ENCODE data around the gene NUDT4. TPM values are rescaled to one million over a fixed set of nuclear protein-coding genes. Genes with fewer than 3 reads are reported as not detected.

Gene NUDT4
- total and polyA plus RNA-seq, 3 experiments from 2014 or later = 37.1 to 86.9 (median 83.6) TPM

DNA sequence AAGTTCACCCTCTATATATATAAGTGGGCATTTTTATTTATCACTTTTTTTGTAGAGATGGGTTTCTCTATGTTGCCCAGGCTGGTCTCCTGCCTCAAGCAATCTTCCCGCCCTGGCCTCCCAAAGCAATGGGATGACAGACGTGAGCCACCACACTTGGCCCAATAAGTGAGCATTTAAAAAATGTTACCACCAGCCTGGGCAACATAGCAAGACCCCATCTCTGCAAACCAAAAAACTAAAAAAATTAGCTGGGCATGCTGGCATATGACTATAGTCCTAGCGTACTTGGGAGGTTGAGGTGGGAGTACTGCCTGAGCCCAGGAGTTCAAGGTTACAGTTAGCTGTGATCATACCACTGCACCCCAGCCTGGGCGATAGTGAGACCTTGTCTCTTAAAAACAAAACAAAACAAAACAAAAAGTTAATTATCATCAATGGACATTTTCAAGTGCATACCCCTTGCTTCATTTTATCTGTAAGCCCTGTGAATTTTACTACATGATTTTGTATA is 40.3 kb downstream of the NUDT4 start:
- ChIA-PET CTCF (interaction anchor here (1.0 to 3.5 kb wide), 3 partner anchors 13 to 430 kb away, joined by 3 to 36 read pairs (median 4); no protein-coding TSS in a partner anchor), POLR2A (interaction anchor here (0.5 kb wide), 1 partner anchor 886 kb away, joined by 6 read pairs; no protein-coding TSS in a partner anchor)
- Histone ChIP-seq H3K4me3 (ENCODE audit: low read length) (no peak overlapping the region), H3K4me1 (ENCODE audit: insufficient read depth, low read length) (peaks cover 66% of the 10 kb centered on the region), H3K27me3 (ENCODE audit: insufficient read depth, low read length, poor library complexity, severe bottlenecking) (no peaks in the 10 kb centered on the region), H3K27ac (ENCODE audit: low read depth, low read length) (no peak overlapping the region), H3K9me3 (ENCODE audit: low read length) (no peaks in the 10 kb centered on the region), H3K36me3 (ENCODE audit: insufficient read depth, low read length) (no peaks in the 10 kb centered on the region)
- H3K9me3 Mint-ChIP-seq = no peaks in the 10 kb centered on the region
- H3K27me3 Mint-ChIP-seq = no peaks in the 10 kb centered on the region
- DNase-seq = no peak
- no peak overlapping the region for H3K27ac Mint-ChIP-seq
- peaks cover 72 to 93% (median 92%) of the 10 kb centered on the region in 3 donors for H3K4me1 Mint-ChIP-seq
- peaks cover 0 to 8% (median 3%) of the 10 kb centered on the region in 3 donors for H3K36me3 Mint-ChIP-seq
- no peak overlapping the region for H3K4me3 Mint-ChIP-seq

DNA sequence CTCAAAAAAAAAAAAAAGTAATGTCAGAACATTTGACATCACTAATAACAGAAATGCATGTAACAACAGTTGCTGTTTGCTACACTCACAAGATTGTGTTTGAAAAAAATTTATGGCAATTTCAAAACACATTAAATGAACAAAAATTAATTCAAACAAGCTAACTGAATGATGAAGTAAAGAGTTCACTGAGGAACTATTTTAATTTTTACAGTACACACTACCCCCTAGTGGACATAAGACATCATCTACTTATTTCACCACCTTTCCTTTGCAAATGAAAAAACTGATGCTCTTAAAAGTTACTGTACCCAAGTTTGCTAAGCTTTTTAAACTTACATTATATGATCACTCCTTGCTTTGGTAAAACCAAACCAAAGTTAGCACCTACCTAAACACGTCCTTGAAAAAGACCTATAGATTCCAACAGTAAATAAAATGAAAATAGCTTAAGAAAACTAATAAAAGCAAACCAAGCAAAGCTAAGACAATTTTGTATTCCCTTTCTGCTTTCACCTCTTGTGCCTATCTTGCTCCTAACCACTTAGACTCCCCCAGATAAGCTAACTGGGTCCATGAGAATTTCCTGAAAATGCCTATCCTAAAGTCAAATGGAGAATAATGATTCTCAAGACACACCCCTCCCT is 41.8 kb downstream of the NUDT4 start:
- H3K27ac ChIP-seq (ENCODE audit: low read depth, low read length) = no peak overlapping the region
- H3K9me3 Mint-ChIP-seq = no peaks in the 10 kb centered on the region
- ChIA-PET POLR2A (interaction anchor here (1.5 kb wide), 1 partner anchor 21 kb away, joined by 6 read pairs; no protein-coding TSS in a partner anchor), CTCF (interaction anchor here (0.7 to 3.9 kb wide), 25 partner anchors 8 to 682 kb away, joined by 3 to 36 read pairs (median 4); partner anchors contain the start of gene MRPL42)
- peak overlapping the region in 5 of 8 donors; percentile 27 to 80 (median 55) for H3K27ac Mint-ChIP-seq
- H3K36me3 Mint-ChIP-seq = peaks cover 0 to 3% (median 2%) of the 10 kb centered on the region in 3 donors
- peaks cover 74 to 96% (median 95%) of the 10 kb centered on the region in 3 donors for H3K4me1 Mint-ChIP-seq
- no peaks in the 10 kb centered on the region for H3K9me3 ChIP-seq (ENCODE audit: low read length)
- H3K36me3 ChIP-seq (ENCODE audit: insufficient read depth, low read length) = no peaks in the 10 kb centered on the region
- no peaks in the 10 kb centered on the region for H3K27me3 Mint-ChIP-seq
- H3K4me1 ChIP-seq (ENCODE audit: insufficient read depth, low read length) = peaks cover 69% of the 10 kb centered on the region
- H3K4me3 Mint-ChIP-seq = no peak overlapping the region
- H3K4me3 ChIP-seq (ENCODE audit: low read length) = no peak overlapping the region
- peak in 2 of 5 donors; percentile 38 to 47 for DNase-seq
- H3K27me3 ChIP-seq (ENCODE audit: insufficient read depth, low read length, poor library complexity, severe bottlenecking) = no peaks in the 10 kb centered on the region

DNA sequence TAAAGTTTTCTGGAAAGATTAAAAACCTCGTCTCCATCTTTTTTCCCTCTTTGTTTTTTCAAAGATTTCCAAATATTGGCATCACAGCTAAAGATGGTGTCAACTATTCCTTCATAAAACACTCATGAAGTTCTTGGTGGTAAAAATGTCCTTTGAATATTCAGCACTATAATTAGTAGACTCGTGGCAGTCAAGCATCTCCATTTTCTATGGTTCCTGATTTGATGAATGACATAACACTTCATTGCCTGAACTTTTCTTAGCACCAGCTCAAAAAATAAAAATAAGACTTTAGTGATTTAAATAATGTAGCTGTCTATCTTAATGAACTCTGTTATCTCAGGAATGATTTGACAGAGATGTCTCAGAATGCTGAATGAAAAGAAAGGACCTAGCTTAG is 44.3 kb downstream of the NUDT4 start:
- ChIA-PET CTCF (interaction anchor here (0.8 to 3.9 kb wide), 3 partner anchors 81 to 680 kb away, joined by 3 to 30 read pairs (median 3); no protein-coding TSS in a partner anchor), POLR2A (no interaction called here)
- DNase-seq = no peak
- H3K4me3 ChIP-seq (ENCODE audit: low read length) = no peak overlapping the region
- Mint-ChIP-seq H3K4me1 (peaks cover 77 to 95% (median 95%) of the 10 kb centered on the region in 3 donors), H3K27ac (peak overlapping the region in 2 of 8 donors; percentile 10 to 64), H3K4me3 (no peak overlapping the region), H3K9me3 (no peaks in the 10 kb centered on the region), H3K27me3 (no peaks in the 10 kb centered on the region), H3K36me3 (peaks cover 0 to 2% (median 0%) of the 10 kb centered on the region in 3 donors)
- no peak overlapping the region for H3K27ac ChIP-seq (ENCODE audit: low read depth, low read length)
- peaks cover 73% of the 10 kb centered on the region for H3K4me1 ChIP-seq (ENCODE audit: insufficient read depth, low read length)
- H3K36me3 ChIP-seq (ENCODE audit: insufficient read depth, low read length) = no peaks in the 10 kb centered on the region
- H3K9me3 ChIP-seq (ENCODE audit: low read length) = no peaks in the 10 kb centered on the region
- H3K27me3 ChIP-seq (ENCODE audit: insufficient read depth, low read length, poor library complexity, severe bottlenecking) = no peaks in the 10 kb centered on the region

DNA sequence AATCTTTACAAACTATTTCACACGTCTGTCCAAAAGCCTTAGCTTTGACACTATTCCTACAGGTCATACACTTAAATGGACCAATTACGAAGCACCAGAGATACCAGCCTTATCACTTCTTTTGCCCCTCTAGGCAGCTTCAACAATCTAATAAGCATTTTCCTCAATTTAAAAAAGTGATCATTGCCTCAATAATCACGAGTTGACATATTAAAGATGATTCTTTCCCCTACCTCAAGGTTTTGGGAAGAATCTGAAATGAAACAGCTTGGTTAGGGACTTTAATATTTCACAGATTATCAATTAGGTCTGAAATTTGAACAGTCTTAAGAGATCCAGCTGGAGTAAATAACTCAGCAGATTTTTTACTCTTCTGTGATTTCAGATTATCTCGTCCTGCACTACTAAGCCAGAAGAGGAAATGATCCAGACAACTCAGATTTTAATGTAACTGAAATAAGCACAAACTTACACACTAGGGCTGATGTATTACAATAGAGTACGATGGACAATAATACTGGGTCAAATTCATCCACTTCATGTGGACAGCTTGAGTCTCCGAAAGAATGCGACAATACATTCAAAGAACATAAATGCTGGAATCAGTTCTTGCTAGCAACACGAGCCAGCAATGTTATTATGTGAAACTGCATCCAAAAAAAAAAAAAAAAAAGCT is 48.1 kb downstream of the NUDT4 start:
- ChIA-PET CTCF (interaction anchor here (1.4 kb wide), 1 partner anchor 439 kb away, joined by 4 read pairs; no protein-coding TSS in a partner anchor), POLR2A (interaction anchor here (0.5 kb wide), 2 partner anchors 251 to 1625 kb away, joined by 3 to 4 read pairs; no protein-coding TSS in a partner anchor)
- H3K27me3 ChIP-seq (ENCODE audit: insufficient read depth, low read length, poor library complexity, severe bottlenecking) = no peaks in the 10 kb centered on the region
- Mint-ChIP-seq H3K9me3 (no peaks in the 10 kb centered on the region), H3K36me3 (peaks cover 0 to 3% (median 2%) of the 10 kb centered on the region in 3 donors), H3K27me3 (no peaks in the 10 kb centered on the region), H3K4me1 (peaks cover 79 to 95% (median 89%) of the 10 kb centered on the region in 3 donors), H3K27ac (peak overlapping the region; percentile 11 to 81 (median 48)), H3K4me3 (peak overlapping the region in 5 of 7 donors; percentile 13 to 76 (median 55))
- DNase-seq = no peak
- no peak overlapping the region for H3K27ac ChIP-seq (ENCODE audit: low read depth, low read length)
- H3K4me3 ChIP-seq (ENCODE audit: low read length) = no peak overlapping the region
- H3K4me1 ChIP-seq (ENCODE audit: insufficient read depth, low read length) = peaks cover 78% of the 10 kb centered on the region
- no peaks in the 10 kb centered on the region for H3K9me3 ChIP-seq (ENCODE audit: low read length)
- H3K36me3 ChIP-seq (ENCODE audit: insufficient read depth, low read length) = no peaks in the 10 kb centered on the region

DNA sequence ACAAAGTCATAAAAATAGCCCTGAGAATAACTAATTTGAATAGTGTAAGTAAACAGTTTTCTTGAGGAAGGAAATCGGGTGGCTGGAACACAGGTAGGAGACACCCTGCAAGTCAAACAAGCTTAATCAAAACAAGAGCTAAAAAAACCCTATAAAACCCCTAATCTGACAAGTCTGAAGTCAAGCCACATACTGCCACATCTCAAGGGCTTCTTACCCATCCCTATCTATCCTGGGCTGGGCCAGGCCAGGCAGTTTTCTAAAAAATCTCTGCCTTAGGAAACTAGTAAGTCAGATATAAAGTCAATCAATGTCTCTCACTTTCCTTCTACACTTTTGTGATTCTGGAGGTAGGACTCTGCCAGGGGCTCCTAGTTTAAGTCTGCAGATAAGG is 48.7 kb downstream of the NUDT4 start:
- Mint-ChIP-seq H3K4me3 (peak overlapping the region in 6 of 7 donors; percentile 13 to 76 (median 36)), H3K9me3 (no peaks in the 10 kb centered on the region), H3K4me1 (peaks cover 78 to 95% (median 88%) of the 10 kb centered on the region in 3 donors), H3K27ac (peak overlapping the region in 7 of 8 donors; percentile 24 to 81 (median 48)), H3K36me3 (peaks cover 0 to 4% (median 3%) of the 10 kb centered on the region in 3 donors), H3K27me3 (no peaks in the 10 kb centered on the region)
- Histone ChIP-seq H3K27me3 (ENCODE audit: insufficient read depth, low read length, poor library complexity, severe bottlenecking) (no peaks in the 10 kb centered on the region), H3K4me1 (ENCODE audit: insufficient read depth, low read length) (peaks cover 78% of the 10 kb centered on the region), H3K27ac (ENCODE audit: low read depth, low read length) (no peak overlapping the region), H3K4me3 (ENCODE audit: low read length) (no peak overlapping the region), H3K9me3 (ENCODE audit: low read length) (no peaks in the 10 kb centered on the region), H3K36me3 (ENCODE audit: insufficient read depth, low read length) (no peaks in the 10 kb centered on the region)
- no peak for DNase-seq
- ChIA-PET CTCF (interaction anchor here (1.4 kb wide), 1 partner anchor 439 kb away, joined by 4 read pairs; no protein-coding TSS in a partner anchor), POLR2A (interaction anchor here (0.5 kb wide), 2 partner anchors 250 to 1625 kb away, joined by 3 to 4 read pairs; no protein-coding TSS in a partner anchor)

DNA sequence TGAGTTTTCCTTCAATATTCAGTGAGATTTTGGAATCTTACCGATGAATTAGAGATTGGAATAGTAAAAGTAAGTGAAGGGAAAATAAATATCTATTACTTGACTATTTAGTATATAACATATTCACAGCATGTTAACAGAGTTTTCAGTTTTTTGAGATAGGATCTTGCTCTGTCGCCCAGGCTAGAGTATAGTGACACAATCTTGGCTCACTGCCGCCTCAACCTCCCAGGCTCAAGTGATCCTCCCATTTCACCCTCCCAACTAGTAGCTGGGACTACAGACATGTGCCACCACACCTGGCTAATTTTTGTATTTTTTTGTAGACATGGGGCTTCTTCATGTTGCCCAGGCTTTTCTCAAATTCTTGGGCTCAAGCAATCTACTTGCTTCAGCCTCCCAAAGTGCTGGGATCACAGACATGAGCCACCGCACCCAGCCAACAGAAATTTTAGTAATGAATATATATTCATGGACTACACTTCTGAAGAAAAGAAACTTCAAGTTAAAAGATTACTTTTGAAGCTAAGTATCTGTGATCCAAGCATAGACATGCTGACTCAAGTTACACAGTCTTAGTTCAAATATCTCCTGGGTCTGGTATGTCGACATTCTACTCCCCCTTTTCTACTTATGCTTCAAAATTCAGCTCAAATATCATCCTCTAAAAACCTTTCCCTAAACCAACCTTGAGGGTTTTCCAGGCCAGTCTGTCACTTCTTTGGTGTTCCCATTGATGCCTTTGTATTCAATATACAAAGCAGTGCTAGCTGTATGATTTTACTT is 50.2 kb downstream of the NUDT4 start:
- peak overlapping the region in 4 of 7 donors; percentile 1 to 41 (median 20) for H3K4me3 Mint-ChIP-seq
- Histone ChIP-seq H3K4me3 (ENCODE audit: low read length) (no peak overlapping the region), H3K9me3 (ENCODE audit: low read length) (no peaks in the 10 kb centered on the region), H3K27me3 (ENCODE audit: insufficient read depth, low read length, poor library complexity, severe bottlenecking) (no peaks in the 10 kb centered on the region), H3K4me1 (ENCODE audit: insufficient read depth, low read length) (peaks cover 66% of the 10 kb centered on the region), H3K27ac (ENCODE audit: low read depth, low read length) (no peak overlapping the region), H3K36me3 (ENCODE audit: insufficient read depth, low read length) (no peaks in the 10 kb centered on the region)
- peaks cover 0 to 3% (median 1%) of the 10 kb centered on the region in 3 donors for H3K36me3 Mint-ChIP-seq
- H3K9me3 Mint-ChIP-seq = no peaks in the 10 kb centered on the region
- no peak for DNase-seq
- ChIA-PET CTCF (interaction anchor here (1.1 to 2.9 kb wide), 2 partner anchors 8 to 40 kb away, joined by 3 to 23 read pairs; partner anchors contain the start of gene MRPL42), POLR2A (no interaction called here)
- H3K4me1 Mint-ChIP-seq = peaks cover 74 to 93% (median 86%) of the 10 kb centered on the region in 3 donors
- H3K27me3 Mint-ChIP-seq = no peaks in the 10 kb centered on the region
- peak overlapping the region in 4 of 8 donors; percentile 14 to 48 (median 18) for H3K27ac Mint-ChIP-seq

DNA sequence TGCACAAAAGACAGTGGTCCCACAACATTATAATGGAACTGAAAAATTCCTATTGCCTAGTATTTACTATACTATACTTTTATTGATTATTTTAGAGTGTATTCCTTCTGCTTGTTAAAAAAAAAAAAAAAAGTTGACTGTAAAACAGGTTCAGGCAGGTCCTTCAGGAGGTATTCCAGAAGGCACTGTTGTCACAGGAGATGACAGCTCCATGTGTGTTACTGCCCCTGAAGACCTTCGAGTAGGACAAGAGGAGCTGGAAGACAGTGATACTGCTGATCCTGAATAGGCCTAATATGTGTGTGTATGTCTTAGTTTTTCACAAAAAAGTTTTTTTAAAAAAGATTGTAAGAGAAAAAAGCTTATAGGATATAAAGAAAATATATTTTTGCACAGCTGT is 51.7 kb downstream of the NUDT4 start:
- POLR2A ChIA-PET = no interaction called here
- CTCF ChIA-PET = interaction anchor here (0.6 to 2.9 kb wide), 3 partner anchors 9 to 673 kb away, joined by 3 to 23 read pairs (median 4); no protein-coding TSS in a partner anchor

More for the DNA sequence above, 51.7 kb downstream of the NUDT4 start:
- no peaks in the 10 kb centered on the region for H3K36me3 ChIP-seq (ENCODE audit: insufficient read depth, low read length)
- DNase-seq = no peak
- H3K27ac Mint-ChIP-seq = peak overlapping the region in 1 of 8 donors; percentile 51
- no peaks in the 10 kb centered on the region for H3K9me3 ChIP-seq (ENCODE audit: low read length)
- H3K4me1 Mint-ChIP-seq = peaks cover 77 to 93% (median 85%) of the 10 kb centered on the region in 3 donors
- no peaks in the 10 kb centered on the region for H3K9me3 Mint-ChIP-seq
- H3K36me3 Mint-ChIP-seq = peaks cover 0 to 3% (median 1%) of the 10 kb centered on the region in 3 donors
- no peak overlapping the region for H3K4me3 Mint-ChIP-seq
- peaks cover 63% of the 10 kb centered on the region for H3K4me1 ChIP-seq (ENCODE audit: insufficient read depth, low read length)
- H3K27me3 ChIP-seq (ENCODE audit: insufficient read depth, low read length, poor library complexity, severe bottlenecking) = no peaks in the 10 kb centered on the region
- H3K4me3 ChIP-seq (ENCODE audit: low read length) = no peak overlapping the region
- H3K27me3 Mint-ChIP-seq = no peaks in the 10 kb centered on the region
- no peak overlapping the region for H3K27ac ChIP-seq (ENCODE audit: low read depth, low read length)

All from CD8-positive, alpha-beta memory T cell (primary cell).